HUES64 (cell line): ENCODE measurements around the gene PDZD2.
"Not testable (repeated sequence)": the region's sequence is repeated elsewhere in the genome, so short reads cannot be mapped to it uniquely, and the experiment has no call there.

Experiments used
- H3K27ac ChIP-seq: 2 replicates; pipeline ENCODE4 v1.7.0; 2013; ENCODE audit warnings: low read depth, low read length, inconsistent platforms
- H3K27me3 ChIP-seq: 2 replicates; pipeline ENCODE4 v1.6.1; 2013; ENCODE audit warnings: mild to moderate bottlenecking, low read length; ENCODE audit not compliant: insufficient read depth
- H3K36me3 ChIP-seq: 2 replicates; pipeline ENCODE4 v1.6.1; 2013; ENCODE audit warnings: mild to moderate bottlenecking, low read length; ENCODE audit not compliant: insufficient read depth
- H3K4me1 ChIP-seq: 2 replicates; pipeline ENCODE4 v1.6.1; 2013; ENCODE audit warnings: mild to moderate bottlenecking, low read length, moderate library complexity; ENCODE audit not compliant: insufficient read depth
- H3K4me3 ChIP-seq: 2 replicates; pipeline ENCODE4 v1.5.1; 2013; ENCODE audit warnings: mild to moderate bottlenecking, low read length, moderate library complexity
- H3K9ac ChIP-seq: 2 replicates; pipeline ENCODE4 v1.6.1; 2013; ENCODE audit warnings: mild to moderate bottlenecking, low read depth, low read length
- H3K9me3 ChIP-seq: 2 replicates; pipeline ENCODE4 v1.6.1; 2013; ENCODE audit warnings: low read depth, low read length; ENCODE audit not compliant: insufficient read depth
- WGBS: fragments of 150-250, 120-280 bp; methylation state at CpG from one replicate; pipeline ENCODE4 v1.1.7; 2013; ENCODE audit warnings: missing lambda C conversion rate; 5-methylcytosine and 5-hydroxymethylcytosine counted together

The PDZD2 gene

GRCh38 chr5:31770132-31770720, 131.3 kb downstream of the PDZD2 start:
- Histone ChIP-seq H3K9me3 (peaks cover 3% of the 10 kb centered on the region; the same call in 1 of the 2 replicates), H3K4me3 (no peak overlapping the region), H3K27me3 (no peaks in the 10 kb centered on the region), H3K9ac (no peak overlapping the region), H3K36me3 (no peaks in the 10 kb centered on the region), H3K4me1 (peaks cover 19% of the 10 kb centered on the region), H3K27ac (0 out of 2 replicates have a peak overlapping the region, but pooled peaks have one; percentile 2)
- WGBS: 38% methylated on average over 7 of the region's 7 CpGs

- 84% methylated on average over 1 of the region's 1 CpG for WGBS
- Histone ChIP-seq H3K9ac (no peak overlapping the region), H3K27me3 (no peaks in the 10 kb centered on the region), H3K4me3 (no peak overlapping the region), H3K36me3 (no peaks in the 10 kb centered on the region), H3K4me1 (peaks cover 19% of the 10 kb centered on the region), H3K9me3 (peaks cover 7% of the 10 kb centered on the region), H3K27ac (no peak overlapping the region)
Observed at GRCh38 chr5:31770998-31771397, 132.1 kb downstream of the PDZD2 start.

- no peaks in the 10 kb centered on the region for H3K27me3 ChIP-seq
- no peak overlapping the region for H3K4me3 ChIP-seq
- H3K9me3 ChIP-seq: peaks cover 10% of the 10 kb centered on the region
- H3K9ac ChIP-seq: no peak overlapping the region
- no peaks in the 10 kb centered on the region for H3K36me3 ChIP-seq
- no peak overlapping the region for H3K27ac ChIP-seq
- WGBS: 86% methylated on average over 2 of the region's 2 CpGs
- H3K4me1 ChIP-seq: peaks cover 19% of the 10 kb centered on the region
Observed at GRCh38 chr5:31771500-31771899, 132.6 kb downstream of the PDZD2 start.

GRCh38 chr5:31776294-31776693, 137.4 kb downstream of the PDZD2 start:
- not testable (repeated sequence) for H3K27me3 ChIP-seq, H3K9me3 ChIP-seq, H3K36me3 ChIP-seq, H3K9ac ChIP-seq, H3K27ac ChIP-seq, H3K4me3 ChIP-seq, H3K4me1 ChIP-seq
- WGBS: 100% methylated on average over 4 of the region's 6 CpGs

GRCh38 chr5:31776976-31777651, 138.2 kb downstream of the PDZD2 start:
- H3K4me3 ChIP-seq: no peak overlapping the region
- H3K27ac ChIP-seq: no peak overlapping the region
- no peaks in the 10 kb centered on the region for H3K27me3 ChIP-seq
- H3K36me3 ChIP-seq: no peaks in the 10 kb centered on the region
- H3K4me1 ChIP-seq: no peaks in the 10 kb centered on the region
- WGBS: 92% methylated on average over 41 of the region's 41 CpGs
- no peak overlapping the region for H3K9ac ChIP-seq
- peaks cover 10% of the 10 kb centered on the region for H3K9me3 ChIP-seq

- Histone ChIP-seq H3K9ac (no peak overlapping the region), H3K27me3 (no peaks in the 10 kb centered on the region), H3K4me1 (no peaks in the 10 kb centered on the region), H3K27ac (no peak overlapping the region), H3K36me3 (no peaks in the 10 kb centered on the region), H3K9me3 (no peaks in the 10 kb centered on the region), H3K4me3 (no peak overlapping the region)
- WGBS: 84% methylated on average over 5 of the region's 5 CpGs
Observed at GRCh38 chr5:31781772-31782171, 142.8 kb downstream of the PDZD2 start.

GRCh38 chr5:31783086-31783645, 144.2 kb downstream of the PDZD2 start:
- Histone ChIP-seq H3K4me1 (no peaks in the 10 kb centered on the region), H3K27me3 (no peaks in the 10 kb centered on the region), H3K9ac (no peak overlapping the region), H3K9me3 (no peaks in the 10 kb centered on the region), H3K36me3 (no peaks in the 10 kb centered on the region), H3K4me3 (no peak overlapping the region), H3K27ac (no peak overlapping the region)
- WGBS: 93% methylated on average over 10 of the region's 10 CpGs

GRCh38 chr5:31783731-31784130, 144.8 kb downstream of the PDZD2 start:
- no peaks in the 10 kb centered on the region for H3K9me3 ChIP-seq

GRCh38 chr5:31786090-31786631, 147.2 kb downstream of the PDZD2 start:
- 96% methylated on average over 3 of the region's 3 CpGs for WGBS
- Histone ChIP-seq H3K27me3 (no peaks in the 10 kb centered on the region), H3K9ac (no peak overlapping the region), H3K4me1 (no peaks in the 10 kb centered on the region), H3K9me3 (no peaks in the 10 kb centered on the region), H3K4me3 (no peak overlapping the region), H3K36me3 (no peaks in the 10 kb centered on the region), H3K27ac (no peak overlapping the region)

More at GRCh38 chr5:31783731-31784130, 144.8 kb downstream of the PDZD2 start:
- Histone ChIP-seq H3K36me3 (no peaks in the 10 kb centered on the region), H3K27ac (no peak overlapping the region), H3K4me1 (no peaks in the 10 kb centered on the region), H3K9ac (no peak overlapping the region), H3K4me3 (no peak overlapping the region), H3K27me3 (no peaks in the 10 kb centered on the region)
- WGBS: 85% methylated on average over 8 of the region's 8 CpGs

GRCh38 chr5:31794009-31794408, 155.1 kb downstream of the PDZD2 start:
- Histone ChIP-seq H3K36me3 (no peaks in the 10 kb centered on the region), H3K27ac (no peak overlapping the region), H3K9ac (no peak overlapping the region), H3K9me3 (no peaks in the 10 kb centered on the region), H3K27me3 (no peaks in the 10 kb centered on the region), H3K4me1 (no peaks in the 10 kb centered on the region), H3K4me3 (no peak overlapping the region)
- 96% methylated on average over 2 of the region's 2 CpGs for WGBS

GRCh38 chr5:31798168-31798567, 159.2 kb downstream of the PDZD2 start:
- Histone ChIP-seq H3K27ac (no peak overlapping the region), H3K36me3 (no peaks in the 10 kb centered on the region), H3K4me1 (no peaks in the 10 kb centered on the region), H3K9ac (no peak overlapping the region), H3K27me3 (no peaks in the 10 kb centered on the region), H3K9me3 (no peaks in the 10 kb centered on the region), H3K4me3 (no peak overlapping the region)
- WGBS: 93% methylated on average over 5 of the region's 5 CpGs
